B cell (primary cell): ENCODE results near the gene GULP1. TPM values are rescaled to one million over a fixed set of nuclear protein-coding genes. Genes with fewer than 3 reads are reported as not detected.

Experiments
- ATAC-seq: fragments of 200-7000 bp; cut with Tn5 transposase; one replicate; pipeline ENCODE4 v1.10.0; 2021; ENCODE audit warnings: low read depth, mild to moderate bottlenecking, moderate number of reproducible peaks, moderate library complexity
- CTCF ChIA-PET: fragments of 350-600 bp; sonication (Branson Sonifier 250); formaldehyde crosslinking; loops from one replicate; lab custom pipeline; 2021; ENCODE audit warnings: antibody characterized with exemption, inconsistent platforms; lab: Charles Lee
- POLR2A ChIA-PET: fragments of 350-600 bp; sonication (Branson Sonifier 250); formaldehyde crosslinking; loops from one replicate; lab custom pipeline; 2021; ENCODE audit warnings: antibody characterized with exemption; lab: Charles Lee
- DNase-seq: peaks from one replicate; pipeline ENCODE4 v3.0.0; 2013
- H2AFZ ChIP-seq: 2 replicates; pipeline ENCODE4 v1.6.1; 2012; ENCODE audit warnings: mild to moderate bottlenecking, low read depth, low read length; ENCODE audit not compliant: insufficient read depth, poor library complexity, severe bottlenecking
- H3K27ac ChIP-seq, 2 donors: 1 replicate in 1 of 2; 2 replicates in 1 of 2; pipeline ENCODE4 v1.5.1; 2012 to 2013; ENCODE audit warnings: low read length in 2 of 2, mild to moderate bottlenecking in 2 of 2, moderate library complexity in 1 of 2
- H3K27me3 ChIP-seq, 4 experiments: fragments of 200-600 bp in 1 of 4; sonication (generic) in 1 of 4; replicated peaks in 1 of 4; 1 replicate in 2 of 4; 2 replicates in 2 of 4; pipeline versions ENCODE4 v1.6.1 to v1.7.0; 2013 to 2016; ENCODE audit warnings: low read length in 3 of 4, mild to moderate bottlenecking in 2 of 4, mixed read lengths in 1 of 4, moderate library complexity in 1 of 4; ENCODE audit not compliant: insufficient read depth in 4 of 4, control insufficient read depth in 3 of 4; ENCODE audit errors: control extremely low read depth in 1 of 4
- H3K36me3 ChIP-seq, 2 experiments: replicated peaks in 1 of 2; 1 replicate in 1 of 2; 2 replicates in 1 of 2; pipeline versions ENCODE4 v1.6.1 to v1.7.1; 2013; ENCODE audit warnings: low read length in 1 of 2; ENCODE audit not compliant: insufficient read depth in 2 of 2, control insufficient read depth in 1 of 2; ENCODE audit errors: control extremely low read depth in 1 of 2, extremely low read depth in 1 of 2
- H3K4me1 ChIP-seq, 2 donors: fragments of 200-600 bp in 1 of 2; sonication (generic) in 1 of 2; 1 replicate in 1 of 2; 2 replicates in 1 of 2; pipeline versions ENCODE4 v1.5.1 to v1.6.1; 2013 to 2017; ENCODE audit warnings: low read length in 2 of 2; ENCODE audit not compliant: control insufficient read depth in 2 of 2, insufficient read depth in 2 of 2
- H3K4me2 ChIP-seq: replicated peaks from 2 replicates; pipeline ENCODE3; 2012; ENCODE audit warnings: mild to moderate bottlenecking, low read depth, low read length; ENCODE audit not compliant: poor library complexity, severe bottlenecking
- H3K4me3 ChIP-seq, 5 experiments: fragments of 200-600 bp in 1 of 5; sonication (generic) in 1 of 5; 1 replicate in 3 of 5; 2 replicates in 2 of 5; pipeline versions ENCODE4 v1.5.1 to v1.7.0; 2011 to 2016; ENCODE audit warnings: low read length in 4 of 5, mild to moderate bottlenecking in 4 of 5, low read depth in 2 of 5, control low read depth in 1 of 5, moderate library complexity in 1 of 5; ENCODE audit not compliant: insufficient read depth in 1 of 5; ENCODE audit errors: control extremely low read depth in 1 of 5, extremely low read depth in 1 of 5
- H3K79me2 ChIP-seq: fragments of 200-600 bp; sonication (generic); one replicate; pipeline ENCODE4 v1.6.0; 2016; ENCODE audit warnings: low read length; ENCODE audit not compliant: control insufficient read depth, insufficient read depth
- H3K9ac ChIP-seq: fragments of 200-600 bp; sonication (generic); 2 replicates; pipeline ENCODE4 v1.6.1; 2017; ENCODE audit warnings: mild to moderate bottlenecking, low read length, moderate library complexity
- H3K9me3 ChIP-seq, 3 donors: one replicate each; pipeline versions ENCODE4 v1.6.1 to v1.7.1; 2013; ENCODE audit warnings: low read length in 2 of 3; ENCODE audit not compliant: control insufficient read depth in 2 of 3, insufficient read depth in 1 of 3; ENCODE audit errors: control extremely low read depth in 1 of 3
- H4K20me1 ChIP-seq: 2 replicates; pipeline ENCODE4 v1.6.0; 2012; ENCODE audit warnings: mild to moderate bottlenecking, low read length; ENCODE audit not compliant: insufficient read depth, control insufficient read depth, poor library complexity, severe bottlenecking
- H3K27ac Mint-ChIP-seq: one replicate; pipeline ENCODE4 v1.8.0; 2021; ENCODE audit warnings: mixed read lengths
- H3K27me3 Mint-ChIP-seq: one replicate; pipeline ENCODE4 v1.8.0; 2021; ENCODE audit warnings: mixed read lengths
- H3K4me1 Mint-ChIP-seq: one replicate; pipeline ENCODE4 v1.8.0; 2021; ENCODE audit warnings: mixed read lengths
- H3K4me3 Mint-ChIP-seq: one replicate; pipeline ENCODE4 v1.8.0; 2021; ENCODE audit warnings: mixed read lengths
- H3K9me3 Mint-ChIP-seq: one replicate; pipeline ENCODE4 v1.8.0; 2022; ENCODE audit warnings: mixed read lengths; ENCODE audit not compliant: insufficient read depth
- CTCF ChIP-seq: fragments of 200-600 bp; IDR thresholded peaks from one replicate; pipeline ENCODE4 v1.8.0; 2022; ENCODE audit warnings: antibody characterized with exemption, mild to moderate bottlenecking
- EZH2 ChIP-seq: IDR thresholded peaks from 2 replicates; pipeline ENCODE4 v1.6.1; 2012; ENCODE audit warnings: borderline replicate concordance, low read depth, mild to moderate bottlenecking, moderate library complexity, low read length; ENCODE audit not compliant: insufficient read depth, poor library complexity, severe bottlenecking
- WGBS: methylation state at CpG from one replicate; pipeline ENCODE4 v1.1.5; 2013; ENCODE audit warnings: missing lambda C conversion rate; ENCODE audit not compliant: insufficient coverage; 5-methylcytosine and 5-hydroxymethylcytosine counted together
- intact Hi-C: fragments of 100-400 bp; cut with micrococcal nuclease; formaldehyde crosslinking; loops from one replicate; pipeline ENCODE4 v1.10.0; 2022
- polyA plus RNA-seq: library from polyadenylated mRNA; depleted of rRNA; stranded (reverse); fragments of >200 nt; gene quantifications from 2 replicates; pipeline ENCODE4 v1.2.3, GENCODE V29; 2012
- total RNA-seq, 2 donors: library from RNA; stranded (reverse); fragments of 120-200 nt in 1 of 2; gene quantifications; 1 replicate in 1 of 2; 2 replicates in 1 of 2; pipeline versions ENCODE4 v1.2.3 to v1.2.4, GENCODE V29; 2013 to 2022

The GULP1 gene
- total and polyA plus RNA-seq, 2 donors (not counting 1 experiment from before 2014, with no cell fraction given), result not detected

DNA sequence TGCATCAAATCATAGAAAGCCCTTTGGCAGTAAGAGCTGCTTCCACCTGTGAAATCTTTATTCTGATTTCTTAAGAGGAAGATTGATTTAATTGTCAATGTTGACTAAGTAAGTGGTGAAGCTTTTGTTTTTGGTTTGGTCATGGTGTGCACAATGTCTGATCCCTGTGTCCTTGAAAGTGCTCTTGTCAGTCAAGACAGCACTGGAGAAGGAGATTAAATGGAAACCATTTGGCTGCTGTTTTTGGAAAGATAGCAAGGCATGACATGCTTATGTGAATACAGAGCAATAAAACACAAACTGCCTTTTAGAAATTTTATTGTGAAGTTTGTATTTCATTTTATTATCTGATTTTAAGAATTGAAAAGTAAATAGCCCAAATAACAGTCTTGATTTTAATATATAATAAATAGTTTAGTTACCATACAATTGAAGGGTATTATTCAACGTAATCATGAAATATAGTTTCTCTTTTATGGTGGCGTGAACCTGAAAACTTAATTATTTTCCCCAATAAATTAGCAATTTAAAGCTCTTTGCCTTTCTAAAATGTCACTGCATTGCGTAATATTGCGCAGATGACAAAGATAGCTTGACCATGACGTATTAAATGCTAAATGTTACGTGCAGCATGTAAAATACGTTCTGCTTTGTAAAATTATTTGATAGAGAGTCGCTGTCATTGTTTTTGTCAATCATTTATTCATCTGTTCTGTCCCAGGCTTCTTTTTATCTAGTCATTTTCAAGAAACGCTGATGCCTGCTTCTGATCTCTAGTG is 69.0 kb downstream of the GULP1 start:
- H2AFZ ChIP-seq, result no peak overlapping the region
- 89% methylated on average over 5 of the region's 9 CpGs for WGBS
- H3K4me2 ChIP-seq, result no peak overlapping the region
- Mint-ChIP-seq H3K27ac (no peak overlapping the region), H3K4me3 (no peak overlapping the region), H3K27me3 (no peaks in the 10 kb centered on the region), H3K4me1 (no peaks in the 10 kb centered on the region), H3K9me3 (no peaks in the 10 kb centered on the region)
- POLR2A ChIA-PET, result no interaction called here
- intact Hi-C loops, result no loop called here
- H3K9me3 ChIP-seq, result no peaks in the 10 kb centered on the region
- H3K4me3 ChIP-seq, result no peak overlapping the region
- no peak for DNase-seq
- CTCF ChIA-PET, result no interaction called here
- ATAC-seq, result no peak
- no peaks in the 10 kb centered on the region for H4K20me1 ChIP-seq
- H3K4me1 ChIP-seq, result no peaks in the 10 kb centered on the region
- no peaks in the 10 kb centered on the region for H3K27me3 ChIP-seq
- no peak for TF ChIP-seq CTCF
- TF ChIP-seq EZH2, result no peak
- no peak overlapping the region for H3K9ac ChIP-seq
- H3K36me3 ChIP-seq, result no peaks in the 10 kb centered on the region
- H3K27ac ChIP-seq, result no peak overlapping the region
- no peaks in the 10 kb centered on the region for H3K79me2 ChIP-seq

- intact Hi-C loops, result no loop called here
- no peak overlapping the region for H3K27ac Mint-ChIP-seq
Measured at GRCh38 chr2:188364033-188364630, 72.5 kb downstream of the GULP1 start.

More at GRCh38 chr2:188364033-188364630, 72.5 kb downstream of the GULP1 start:
- Histone ChIP-seq H4K20me1 (no peaks in the 10 kb centered on the region), H3K4me3 (no peak overlapping the region), H3K27ac (no peak overlapping the region), H3K36me3 (no peaks in the 10 kb centered on the region), H2AFZ (no peak overlapping the region), H3K9me3 (no peaks in the 10 kb centered on the region), H3K4me2 (no peak overlapping the region), H3K27me3 (no peaks in the 10 kb centered on the region), H3K9ac (no peak overlapping the region), H3K4me1 (no peaks in the 10 kb centered on the region), H3K79me2 (no peaks in the 10 kb centered on the region)
- Mint-ChIP-seq H3K4me3 (no peak overlapping the region), H3K27me3 (no peaks in the 10 kb centered on the region), H3K9me3 (no peaks in the 10 kb centered on the region), H3K4me1 (no peaks in the 10 kb centered on the region)
- ATAC-seq (no peak), DNase-seq (no peak)
- ChIA-PET POLR2A (no interaction called here), CTCF (no interaction called here)
- WGBS, result 71% methylated on average over 1 of the region's 4 CpGs
- TF ChIP-seq EZH2 (no peak), CTCF (no peak)
